ENCODE data around the gene TRIO. TPM values are rescaled to one million over a fixed set of nuclear protein-coding genes. Genes with fewer than 3 reads are reported as not detected.

The TRIO gene
- total and polyA plus RNA-seq, 4 experiments from 2014 or later: 0.09 to 11.5 (median 9.7) TPM; not detected in 1

DNA sequence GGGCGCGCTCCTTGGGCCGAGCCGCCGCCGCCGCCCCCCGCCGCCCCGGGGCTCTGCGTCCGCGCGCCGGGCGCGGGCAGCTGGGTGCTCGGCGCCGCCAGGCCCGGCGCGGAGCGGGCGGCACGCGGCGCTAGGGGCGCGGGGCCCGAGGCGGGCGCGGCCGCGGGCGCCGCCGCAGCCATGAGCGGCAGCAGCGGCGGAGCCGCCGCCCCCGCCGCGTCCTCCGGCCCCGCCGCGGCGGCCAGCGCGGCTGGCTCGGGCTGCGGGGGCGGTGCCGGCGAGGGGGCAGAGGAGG, 351 bp downstream of the TRIO start:
- POLR2A ChIA-PET (ENCODE audit: partially characterized antibody): no interaction called here
- CTCF ChIA-PET (ENCODE audit: partially characterized antibody): no interaction called here
- no peaks in the 10 kb centered on the region for H3K36me3 ChIP-seq (ENCODE audit: insufficient read depth, low read length)
- H3K9me3 Mint-ChIP-seq: peaks cover 0 to 7% (median 0%) of the 10 kb centered on the region in 8 donors
- DNase-seq: no peak
- H3K9me3 ChIP-seq (ENCODE audit: control insufficient read depth in 1 of 2, low read length in 2 of 2): no peaks in the 10 kb centered on the region
- peaks cover 7 to 21% (median 11%) of the 10 kb centered on the region in 4 donors for H3K4me1 Mint-ChIP-seq
- H3K27ac ChIP-seq (ENCODE audit: low read depth, low read length): no peak overlapping the region
- peaks cover 11% of the 10 kb centered on the region for H3K4me1 ChIP-seq (ENCODE audit: insufficient read depth, low read length)
- no peak overlapping the region for H3K4me3 ChIP-seq (ENCODE audit: low read length in 2 of 2)
- H3K4me3 Mint-ChIP-seq: no peak overlapping the region
- H3K27me3 Mint-ChIP-seq: peaks cover 18 to 27% of the 10 kb centered on the region in 2 donors
- no peaks in the 10 kb centered on the region for H3K36me3 Mint-ChIP-seq
- intact Hi-C loops (cut with micrococcal nuclease): loop anchor here (5.0 to 10.0 kb wide), 2 partner anchors 521 to 729 kb away; partner anchors contain the start of genes ANKH and OTULIN
- no peak overlapping the region for H3K27ac Mint-ChIP-seq
- H3K27me3 ChIP-seq (ENCODE audit: insufficient read depth, low read length): peaks cover 11% of the 10 kb centered on the region

DNA sequence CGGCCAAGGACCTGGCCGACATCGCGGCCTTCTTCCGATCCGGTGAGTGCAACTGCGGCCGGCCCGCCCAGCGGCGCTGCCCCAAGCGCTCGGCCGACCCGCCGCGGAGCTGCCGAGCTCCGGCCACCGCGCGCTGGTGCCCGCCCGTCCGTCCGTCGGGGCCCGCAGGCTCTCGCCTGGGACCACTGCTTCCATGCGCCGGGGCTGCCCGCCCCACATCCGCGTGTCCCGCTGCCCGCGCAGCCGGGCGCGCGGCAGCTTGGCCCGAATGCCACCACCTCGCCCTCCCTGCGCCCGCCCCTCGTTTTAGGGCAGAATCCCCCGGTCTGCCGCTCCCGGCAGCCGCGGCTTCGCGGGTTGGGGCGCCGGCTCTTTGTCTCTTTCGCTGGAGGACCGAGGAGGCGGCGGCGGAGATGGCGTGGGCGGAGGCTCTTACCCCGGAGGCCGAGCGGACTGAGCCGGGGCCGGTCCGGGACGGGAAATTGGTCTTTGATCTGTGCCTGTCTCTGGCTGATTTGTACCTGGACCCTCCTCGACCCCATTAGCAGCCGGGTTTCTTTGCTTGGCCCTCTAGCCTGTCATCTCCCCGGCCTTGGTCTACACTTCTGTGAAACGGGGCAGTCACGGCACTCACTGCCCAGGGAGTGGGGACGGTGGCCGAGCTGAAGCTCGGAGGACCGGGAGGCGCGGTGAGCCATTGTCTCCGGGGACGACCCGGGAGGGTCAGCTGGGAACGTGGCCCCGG, 871 bp downstream of the TRIO start:
- intact Hi-C loops (cut with micrococcal nuclease): loop anchor here (5.0 to 10.0 kb wide), 2 partner anchors 521 to 728 kb away; partner anchors contain the start of genes ANKH and OTULIN
- peak; percentile 14 to 40 (median 22) for DNase-seq
- H3K27ac Mint-ChIP-seq: peak overlapping the region in 4 of 7 donors; percentile 29 to 78 (median 51)
- H3K36me3 ChIP-seq (ENCODE audit: insufficient read depth, low read length): no peaks in the 10 kb centered on the region
- peaks cover 11% of the 10 kb centered on the region for H3K27me3 ChIP-seq (ENCODE audit: insufficient read depth, low read length)
- peaks cover 7 to 21% (median 11%) of the 10 kb centered on the region in 4 donors for H3K4me1 Mint-ChIP-seq
- H3K27me3 Mint-ChIP-seq: peaks cover 17 to 27% of the 10 kb centered on the region in 2 donors
- H3K4me1 ChIP-seq (ENCODE audit: insufficient read depth, low read length): peaks cover 11% of the 10 kb centered on the region
- ChIA-PET CTCF (ENCODE audit: partially characterized antibody) (no interaction called here), POLR2A (ENCODE audit: partially characterized antibody) (interaction anchor here (0.7 kb wide), 1 partner anchor 70 kb away, joined by 4 read pairs; no protein-coding TSS in a partner anchor)
- peak overlapping the region in 1 of 2 donors; percentile 49 for H3K4me3 ChIP-seq (ENCODE audit: low read length in 2 of 2)
- H3K9me3 Mint-ChIP-seq: peaks cover 0 to 6% (median 0%) of the 10 kb centered on the region in 8 donors
- no peaks in the 10 kb centered on the region for H3K36me3 Mint-ChIP-seq
- no peak overlapping the region for H3K27ac ChIP-seq (ENCODE audit: low read depth, low read length)
- H3K9me3 ChIP-seq (ENCODE audit: control insufficient read depth in 1 of 2, low read length in 2 of 2): no peaks in the 10 kb centered on the region
- peak overlapping the region; percentile 78 to 87 (median 84) for H3K4me3 Mint-ChIP-seq

DNA sequence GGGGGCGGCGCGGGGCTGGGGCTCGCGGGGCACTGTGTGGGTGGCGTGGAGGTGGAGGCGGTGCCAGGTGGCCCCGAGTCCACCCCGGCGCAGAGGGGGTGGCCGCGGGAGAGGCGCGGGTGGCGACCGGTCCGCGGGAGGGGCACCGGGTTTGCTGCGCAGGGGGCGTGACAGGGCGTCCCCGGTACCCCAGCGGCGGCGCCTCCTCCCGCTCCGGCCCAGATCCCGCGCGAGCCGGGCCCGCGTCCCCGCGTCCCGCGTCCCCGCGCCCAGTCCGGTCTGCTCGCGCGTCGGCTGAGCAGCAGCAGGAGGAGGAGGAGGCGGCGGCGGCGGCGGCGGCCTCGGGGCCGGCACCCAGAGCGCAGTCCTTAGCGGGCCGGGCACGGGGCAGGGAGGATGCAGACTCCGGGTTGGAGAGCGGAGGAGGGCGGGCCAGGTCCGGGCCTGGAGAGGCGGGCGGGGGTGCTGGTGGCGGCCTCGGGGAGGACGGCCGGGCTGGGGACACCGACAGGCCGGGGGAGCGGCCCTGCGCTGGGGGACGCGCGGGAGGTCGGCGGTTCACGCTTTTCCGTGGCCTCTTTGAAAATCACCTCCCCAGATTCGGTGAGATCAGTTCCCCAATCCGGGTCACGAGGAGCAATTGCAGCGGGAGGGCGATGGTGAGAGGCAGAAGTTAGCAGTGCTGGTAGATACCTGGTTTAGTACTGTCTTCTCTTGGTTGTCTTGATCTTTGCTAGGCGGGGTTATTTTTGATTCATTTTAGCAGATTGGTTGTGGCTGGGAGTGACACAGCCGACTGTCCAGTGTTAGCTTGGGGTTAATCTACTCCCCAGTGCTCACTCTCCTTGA, 1.7 kb downstream of the TRIO start:
- H3K4me3 ChIP-seq (ENCODE audit: low read length in 2 of 2): peak overlapping the region in 1 of 2 donors; percentile 49
- DNase-seq: peak; percentile 29 to 73 (median 51)
- Mint-ChIP-seq H3K4me1 (peaks cover 7 to 21% (median 11%) of the 10 kb centered on the region in 4 donors), H3K27ac (peak overlapping the region in 5 of 7 donors; percentile 19 to 86 (median 70)), H3K4me3 (peak overlapping the region; percentile 82 to 92 (median 86)), H3K27me3 (peaks cover 17 to 29% of the 10 kb centered on the region in 2 donors), H3K36me3 (no peaks in the 10 kb centered on the region), H3K9me3 (peaks cover 0 to 5% (median 0%) of the 10 kb centered on the region in 8 donors)
- H3K9me3 ChIP-seq (ENCODE audit: control insufficient read depth in 1 of 2, low read length in 2 of 2): no peaks in the 10 kb centered on the region
- H3K27me3 ChIP-seq (ENCODE audit: insufficient read depth, low read length): peaks cover 5% of the 10 kb centered on the region
- H3K4me1 ChIP-seq (ENCODE audit: insufficient read depth, low read length): peaks cover 11% of the 10 kb centered on the region
- ChIA-PET POLR2A (ENCODE audit: partially characterized antibody) (interaction anchor here (0.7 kb wide), 1 partner anchor 69 kb away, joined by 4 read pairs; no protein-coding TSS in a partner anchor), CTCF (ENCODE audit: partially characterized antibody) (no interaction called here)
- H3K27ac ChIP-seq (ENCODE audit: low read depth, low read length): no peak overlapping the region
- intact Hi-C loops (cut with micrococcal nuclease): loop anchor here (5.0 to 10.0 kb wide), 2 partner anchors 520 to 727 kb away; partner anchors contain the start of genes ANKH and OTULIN
- H3K36me3 ChIP-seq (ENCODE audit: insufficient read depth, low read length): no peaks in the 10 kb centered on the region

DNA sequence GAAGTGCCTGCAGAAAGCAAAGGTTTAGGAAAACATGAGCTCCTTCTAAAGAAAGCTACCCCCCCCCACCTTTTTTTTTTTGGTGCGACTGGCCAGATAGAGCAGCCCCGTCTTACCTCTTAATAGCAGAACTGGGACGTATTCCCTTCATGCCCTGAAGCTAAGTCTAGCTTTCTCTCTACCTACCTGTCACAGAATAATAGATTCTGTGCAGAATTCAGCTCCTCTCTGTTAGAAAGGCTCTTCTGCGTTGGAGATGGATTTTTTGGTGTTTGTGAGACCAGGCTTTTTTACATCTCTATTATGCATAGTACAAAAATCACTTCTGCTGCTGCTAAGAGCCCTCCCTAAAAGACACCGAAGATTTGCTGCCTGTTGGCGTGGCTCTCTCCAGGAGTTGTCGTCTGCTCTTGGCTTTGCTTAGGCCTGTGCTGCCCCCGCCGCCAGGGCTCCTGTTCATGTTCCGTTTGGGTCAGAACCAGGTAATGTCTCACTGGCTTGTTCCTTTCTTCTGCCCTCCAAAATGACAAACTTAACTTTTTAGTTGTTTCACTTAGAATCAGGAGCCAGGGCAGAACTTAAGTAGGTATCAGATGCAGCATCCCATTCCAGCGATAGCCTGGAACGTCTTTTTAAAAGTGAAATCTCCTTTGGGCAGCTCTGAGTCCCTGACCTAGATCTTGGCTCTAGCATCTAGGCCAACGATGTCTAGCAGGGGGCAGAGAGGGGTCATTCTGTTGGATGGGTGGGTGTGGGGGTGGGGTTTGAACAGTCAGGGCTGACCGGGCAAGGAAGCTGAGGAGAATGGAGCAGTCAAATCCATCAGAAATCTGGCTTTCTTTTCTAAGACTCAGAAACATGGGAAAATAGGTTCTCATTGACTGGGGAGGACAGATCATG, 2.5 kb downstream of the TRIO start:
- no peak overlapping the region for H3K4me3 ChIP-seq (ENCODE audit: low read length in 2 of 2)
- peaks cover 0 to 5% (median 0%) of the 10 kb centered on the region in 8 donors for H3K9me3 Mint-ChIP-seq
- H3K27ac ChIP-seq (ENCODE audit: low read depth, low read length): no peak overlapping the region
- peak overlapping the region; percentile 75 to 92 (median 86) for H3K4me3 Mint-ChIP-seq
- H3K4me1 Mint-ChIP-seq: peaks cover 7 to 21% (median 11%) of the 10 kb centered on the region in 4 donors
- ChIA-PET CTCF (ENCODE audit: partially characterized antibody) (no interaction called here), POLR2A (ENCODE audit: partially characterized antibody) (no interaction called here)
- H3K36me3 Mint-ChIP-seq: no peaks in the 10 kb centered on the region
- H3K27me3 Mint-ChIP-seq: peaks cover 18 to 31% of the 10 kb centered on the region in 2 donors
- peaks cover 11% of the 10 kb centered on the region for H3K4me1 ChIP-seq (ENCODE audit: insufficient read depth, low read length)
- H3K27ac Mint-ChIP-seq: peak overlapping the region in 4 of 7 donors; percentile 19 to 86 (median 72)
- intact Hi-C loops (cut with micrococcal nuclease): loop anchor here (10.0 kb wide), 1 partner anchor 519 kb away; the partner anchor contains the start of gene OTULIN
- no peak for DNase-seq
- H3K27me3 ChIP-seq (ENCODE audit: insufficient read depth, low read length): peaks cover 5% of the 10 kb centered on the region
- no peaks in the 10 kb centered on the region for H3K36me3 ChIP-seq (ENCODE audit: insufficient read depth, low read length)
- H3K9me3 ChIP-seq (ENCODE audit: control insufficient read depth in 1 of 2, low read length in 2 of 2): no peaks in the 10 kb centered on the region

DNA sequence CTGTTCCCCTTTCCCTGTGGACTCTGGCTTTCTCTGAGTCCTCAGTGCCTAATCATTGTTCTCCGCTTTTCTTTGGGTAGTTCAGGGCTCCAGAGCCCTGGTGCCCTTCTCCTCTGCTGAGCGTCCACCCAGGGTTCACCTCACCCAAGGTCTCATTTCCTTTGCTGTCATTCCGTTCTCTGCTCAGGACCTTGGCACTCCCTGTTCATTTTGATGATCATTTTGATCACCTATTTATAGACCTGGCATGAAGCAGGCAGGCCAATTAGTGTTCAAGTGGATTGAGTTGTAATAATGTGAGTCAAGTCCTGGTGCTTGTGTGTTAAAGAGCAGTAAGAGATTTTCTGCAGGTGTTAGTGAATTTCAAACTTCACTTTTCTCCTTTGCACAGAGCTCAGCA, 3.6 kb downstream of the TRIO start:
- H3K27ac Mint-ChIP-seq: no peak overlapping the region
- H3K4me1 Mint-ChIP-seq: peaks cover 7 to 17% (median 11%) of the 10 kb centered on the region in 4 donors
- intact Hi-C loops (cut with micrococcal nuclease): loop anchor here (10.0 kb wide), 1 partner anchor 518 kb away; the partner anchor contains the start of gene OTULIN
- Histone ChIP-seq H3K9me3 (ENCODE audit: control insufficient read depth in 1 of 2, low read length in 2 of 2) (no peaks in the 10 kb centered on the region), H3K27ac (ENCODE audit: low read depth, low read length) (no peak overlapping the region), H3K4me3 (ENCODE audit: low read length in 2 of 2) (no peak overlapping the region), H3K4me1 (ENCODE audit: insufficient read depth, low read length) (peaks cover 11% of the 10 kb centered on the region), H3K36me3 (ENCODE audit: insufficient read depth, low read length) (no peaks in the 10 kb centered on the region), H3K27me3 (ENCODE audit: insufficient read depth, low read length) (no peaks in the 10 kb centered on the region)
- no peak for DNase-seq
- peaks cover 23 to 27% of the 10 kb centered on the region in 2 donors for H3K27me3 Mint-ChIP-seq
- H3K4me3 Mint-ChIP-seq: no peak overlapping the region
- peaks cover 0 to 5% (median 0%) of the 10 kb centered on the region in 8 donors for H3K9me3 Mint-ChIP-seq
- ChIA-PET POLR2A (ENCODE audit: partially characterized antibody) (no interaction called here), CTCF (ENCODE audit: partially characterized antibody) (no interaction called here)
- H3K36me3 Mint-ChIP-seq: no peaks in the 10 kb centered on the region

DNA sequence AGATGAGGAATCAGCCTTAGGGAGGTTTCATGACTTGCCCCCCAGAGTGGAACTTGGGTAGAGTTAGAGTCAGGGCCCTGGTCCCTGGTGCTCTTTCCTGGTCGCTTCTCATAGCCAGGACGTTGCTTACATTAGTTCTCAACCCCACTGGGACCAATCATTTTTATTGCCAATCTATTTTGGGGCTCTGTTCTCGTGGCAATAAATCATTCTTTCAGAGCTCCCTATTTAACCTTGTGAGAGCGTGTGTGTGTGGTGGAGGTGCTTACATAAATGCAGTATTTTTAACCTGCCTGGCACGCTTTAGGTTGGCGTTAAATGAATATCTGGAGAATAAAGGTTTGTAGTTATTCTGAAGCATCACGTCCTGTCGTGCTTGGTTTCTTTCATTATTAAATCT, 4.1 kb downstream of the TRIO start:
- no peak overlapping the region for H3K27ac ChIP-seq (ENCODE audit: low read depth, low read length)
- intact Hi-C loops (cut with micrococcal nuclease): loop anchor here (10.0 kb wide), 1 partner anchor 518 kb away; the partner anchor contains the start of gene OTULIN
- Mint-ChIP-seq H3K4me1 (peaks cover 6 to 13% (median 9%) of the 10 kb centered on the region in 4 donors), H3K36me3 (no peaks in the 10 kb centered on the region), H3K9me3 (peaks cover 0 to 5% (median 0%) of the 10 kb centered on the region in 8 donors), H3K27ac (no peak overlapping the region), H3K27me3 (peaks cover 22 to 25% of the 10 kb centered on the region in 2 donors), H3K4me3 (no peak overlapping the region)
- H3K36me3 ChIP-seq (ENCODE audit: insufficient read depth, low read length): no peaks in the 10 kb centered on the region
- DNase-seq: no peak
- no peak overlapping the region for H3K4me3 ChIP-seq (ENCODE audit: low read length in 2 of 2)
- peaks cover 7% of the 10 kb centered on the region for H3K4me1 ChIP-seq (ENCODE audit: insufficient read depth, low read length)
- H3K27me3 ChIP-seq (ENCODE audit: insufficient read depth, low read length): no peaks in the 10 kb centered on the region
- POLR2A ChIA-PET (ENCODE audit: partially characterized antibody): no interaction called here
- CTCF ChIA-PET (ENCODE audit: partially characterized antibody): no interaction called here
- no peaks in the 10 kb centered on the region for H3K9me3 ChIP-seq (ENCODE audit: control insufficient read depth in 1 of 2, low read length in 2 of 2)

All from CD4-positive, alpha-beta memory T cell (primary cell).